DND-41 (cell line): ENCODE results near the gene SLC35B3.
"Not testable (repeated sequence)": the region's sequence is repeated elsewhere in the genome, so short reads cannot be mapped to it uniquely, and the experiment has no call there.

Experiments
- ATAC-seq: fragments of 200-7000 bp; cut with Tn5 transposase; 3 replicates; pipeline ENCODE4 v1.9.1; 2021; ENCODE audit warnings: low read depth; ENCODE audit not compliant: insufficient read depth
- DNase-seq: peaks from one replicate; pipeline ENCODE4 v3.0.0-alpha.2; 2020
- H2AFZ ChIP-seq: 2 replicates; pipeline ENCODE4 v1.6.0; 2012; ENCODE audit warnings: low read depth, low read length
- H3K27ac ChIP-seq: 2 replicates; pipeline ENCODE4 v1.5.1; 2012; ENCODE audit warnings: low read length, inconsistent platforms
- H3K27me3 ChIP-seq: fragments of 200-600 bp; sonication (generic); 2 replicates; pipeline ENCODE4 v1.6.0; 2012; ENCODE audit warnings: low read length, mild to moderate bottlenecking, inconsistent platforms; ENCODE audit not compliant: insufficient read depth, poor library complexity
- H3K36me3 ChIP-seq: 2 replicates; pipeline ENCODE4 v1.5.1; 2012; ENCODE audit warnings: low read length, inconsistent platforms; ENCODE audit not compliant: insufficient read depth
- H3K4me1 ChIP-seq: 2 replicates; pipeline ENCODE4 v1.5.1; 2012; ENCODE audit warnings: mild to moderate bottlenecking, low read length; ENCODE audit not compliant: insufficient read depth
- H3K4me2 ChIP-seq: 2 replicates; pipeline ENCODE4 v1.6.0; 2012; ENCODE audit warnings: mild to moderate bottlenecking, moderate library complexity, low read length, inconsistent platforms; ENCODE audit not compliant: insufficient read depth
- H3K4me3 ChIP-seq, 2 experiments: fragments of 200-600 bp in 1 of 2; shearing (Covaris generic) in 1 of 2; 2 replicates each; pipeline ENCODE4 v1.5.1; 2012 to 2016; ENCODE audit warnings: inconsistent platforms in 2 of 2, low read length in 2 of 2, mild to moderate bottlenecking in 2 of 2, low read depth in 1 of 2, moderate library complexity in 1 of 2
- H3K79me2 ChIP-seq: 2 replicates; pipeline ENCODE4 v1.6.0; 2012; ENCODE audit warnings: low read length, inconsistent platforms; ENCODE audit not compliant: insufficient read depth
- H3K9ac ChIP-seq: 2 replicates; pipeline ENCODE4 v1.6.0; 2012; ENCODE audit warnings: low read depth, mild to moderate bottlenecking, inconsistent platforms, low read length, moderate library complexity
- H3K9me3 ChIP-seq: 2 replicates; pipeline ENCODE4 v1.5.1; 2012; ENCODE audit warnings: low read length, moderate library complexity, mild to moderate bottlenecking, inconsistent platforms; ENCODE audit not compliant: insufficient read depth, severe bottlenecking
- H4K20me1 ChIP-seq: 2 replicates; pipeline ENCODE4 v1.6.0; 2012; ENCODE audit warnings: low read length; ENCODE audit not compliant: insufficient read depth
- EZH2 ChIP-seq: IDR thresholded peaks from 3 replicates; pipeline ENCODE4 v1.6.1; 2012; ENCODE audit warnings: borderline replicate concordance, low read depth, mild to moderate bottlenecking, moderate library complexity, low read length, inconsistent platforms; ENCODE audit not compliant: severe bottlenecking
- TF ChIP-seq, protein P1 (sequence below): IDR thresholded peaks from 2 replicates; pipeline ENCODE4 v1.5.1; 2012; ENCODE audit warnings: borderline replicate concordance, low read length, moderate library complexity, mild to moderate bottlenecking; ENCODE audit not compliant: poor library complexity, severe bottlenecking; ENCODE audit errors: extremely low read depth

SLC35B3 gene

GRCh38 chr6:8429821-8430220, 5.5 kb downstream of the SLC35B3 start:
- Histone ChIP-seq H3K4me2 (no peak overlapping the region), H3K27ac (no peak overlapping the region), H4K20me1 (no peaks in the 10 kb centered on the region), H3K36me3 (peaks cover 37% of the 10 kb centered on the region), H3K79me2 (peaks cover 15% of the 10 kb centered on the region), H2AFZ (no peak overlapping the region), H3K27me3 (no peaks in the 10 kb centered on the region), H3K4me3 (no peak overlapping the region), H3K9ac (no peak overlapping the region), H3K4me1 (peaks cover 21% of the 10 kb centered on the region), H3K9me3 (peaks cover 2% of the 10 kb centered on the region)
- TF ChIP-seq EZH2: no peak
- TF ChIP-seq, protein P1, sequence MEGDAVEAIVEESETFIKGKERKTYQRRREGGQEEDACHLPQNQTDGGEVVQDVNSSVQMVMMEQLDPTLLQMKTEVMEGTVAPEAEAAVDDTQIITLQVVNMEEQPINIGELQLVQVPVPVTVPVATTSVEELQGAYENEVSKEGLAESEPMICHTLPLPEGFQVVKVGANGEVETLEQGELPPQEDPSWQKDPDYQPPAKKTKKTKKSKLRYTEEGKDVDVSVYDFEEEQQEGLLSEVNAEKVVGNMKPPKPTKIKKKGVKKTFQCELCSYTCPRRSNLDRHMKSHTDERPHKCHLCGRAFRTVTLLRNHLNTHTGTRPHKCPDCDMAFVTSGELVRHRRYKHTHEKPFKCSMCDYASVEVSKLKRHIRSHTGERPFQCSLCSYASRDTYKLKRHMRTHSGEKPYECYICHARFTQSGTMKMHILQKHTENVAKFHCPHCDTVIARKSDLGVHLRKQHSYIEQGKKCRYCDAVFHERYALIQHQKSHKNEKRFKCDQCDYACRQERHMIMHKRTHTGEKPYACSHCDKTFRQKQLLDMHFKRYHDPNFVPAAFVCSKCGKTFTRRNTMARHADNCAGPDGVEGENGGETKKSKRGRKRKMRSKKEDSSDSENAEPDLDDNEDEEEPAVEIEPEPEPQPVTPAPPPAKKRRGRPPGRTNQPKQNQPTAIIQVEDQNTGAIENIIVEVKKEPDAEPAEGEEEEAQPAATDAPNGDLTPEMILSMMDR: no peak
- ATAC-seq (no peak), DNase-seq (no peak)

DNA sequence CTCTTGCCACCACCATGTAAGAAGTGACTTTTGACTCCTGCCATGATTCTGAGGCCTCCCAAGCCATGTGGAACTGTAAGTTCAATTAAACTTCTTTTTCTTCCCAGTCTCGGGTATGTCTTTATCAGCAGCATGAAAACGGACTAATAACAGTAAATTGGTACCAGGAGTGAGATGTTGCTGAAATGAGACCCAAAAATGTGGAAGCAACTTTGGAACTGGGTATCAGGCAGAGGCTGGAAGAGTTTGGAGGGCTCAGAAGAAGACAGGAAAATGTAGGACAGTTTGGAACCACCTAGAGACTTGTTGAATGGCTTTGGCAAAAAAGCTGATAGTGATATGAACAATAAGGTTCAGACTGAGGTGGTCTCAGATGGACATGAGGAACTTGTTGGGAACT, 8.8 kb downstream of the SLC35B3 start:
- not testable (repeated sequence) for ATAC-seq, H3K4me3 ChIP-seq
- H3K36me3 ChIP-seq: peaks cover 33% of the 10 kb centered on the region

DNA sequence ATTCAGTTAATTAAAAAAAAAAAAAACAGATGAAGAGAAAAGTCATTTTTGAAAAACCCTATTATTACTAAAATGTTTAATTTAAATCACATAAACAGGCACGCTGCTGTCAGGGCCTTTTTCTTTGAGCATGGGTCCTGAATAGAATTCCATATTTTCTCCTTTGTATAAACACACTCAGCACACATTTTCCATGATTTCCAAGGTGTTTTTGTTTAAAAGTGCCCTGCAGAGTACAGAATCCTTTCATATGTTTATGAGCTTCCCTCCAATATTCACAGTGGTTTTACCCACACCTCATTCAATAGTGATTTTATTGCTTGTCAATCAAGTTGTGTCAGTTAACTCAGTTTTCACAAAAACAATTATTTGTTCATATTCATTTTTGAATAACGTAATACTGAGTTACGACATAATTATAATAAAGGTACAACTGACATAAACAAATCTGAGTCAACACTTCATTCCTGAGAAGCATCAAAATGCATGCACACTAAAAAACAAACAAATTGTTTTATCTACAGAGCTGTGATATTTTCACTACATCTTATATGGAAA, 15.2 kb downstream of the SLC35B3 start:
- ATAC-seq (no peak), DNase-seq (no peak)
- Histone ChIP-seq H4K20me1 (no peaks in the 10 kb centered on the region), H3K79me2 (no peaks in the 10 kb centered on the region), H3K4me3 (no peak overlapping the region), H3K27me3 (no peaks in the 10 kb centered on the region), H3K4me2 (no peak overlapping the region), H3K9me3 (no peaks in the 10 kb centered on the region), H3K36me3 (peaks cover 23% of the 10 kb centered on the region), H3K27ac (no peak overlapping the region), H3K9ac (no peak overlapping the region), H3K4me1 (no peaks in the 10 kb centered on the region), H2AFZ (no peak overlapping the region)
- TF ChIP-seq, protein P1: no peak
- no peak for TF ChIP-seq EZH2

More for the DNA sequence above, 8.8 kb downstream of the SLC35B3 start:
- H3K4me2 ChIP-seq, H4K20me1 ChIP-seq, DNase-seq, H3K9ac ChIP-seq, H3K79me2 ChIP-seq, H3K9me3 ChIP-seq, H3K27ac ChIP-seq, H3K4me1 ChIP-seq, H3K27me3 ChIP-seq, H2AFZ ChIP-seq: not testable (repeated sequence)

DNA sequence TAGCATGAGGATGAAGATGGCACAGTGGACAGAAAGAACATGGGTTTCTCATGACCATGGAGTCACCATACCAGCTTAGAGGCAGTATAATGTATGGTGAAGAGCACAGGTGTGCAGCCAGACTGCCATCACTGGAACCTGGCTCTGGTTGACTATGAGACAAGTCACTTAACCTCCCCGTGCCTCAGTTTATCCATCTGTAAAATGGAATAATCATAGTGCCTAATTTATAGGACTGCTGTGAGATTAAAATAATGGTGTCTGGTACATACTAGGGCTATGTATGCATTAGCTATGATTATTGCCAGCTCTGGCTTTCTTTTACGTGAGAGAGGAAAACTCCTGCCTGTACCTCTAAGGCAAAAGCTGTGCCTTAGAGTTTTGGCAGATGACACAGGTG, 19.4 kb downstream of the SLC35B3 start:
- Histone ChIP-seq H4K20me1 (no peaks in the 10 kb centered on the region), H3K79me2 (no peaks in the 10 kb centered on the region), H3K27me3 (no peaks in the 10 kb centered on the region), H3K4me2 (no peak overlapping the region), H3K27ac (no peak overlapping the region), H3K4me3 (no peak overlapping the region), H2AFZ (no peak overlapping the region), H3K9me3 (no peaks in the 10 kb centered on the region), H3K9ac (no peak overlapping the region), H3K36me3 (peaks cover 43% of the 10 kb centered on the region), H3K4me1 (no peaks in the 10 kb centered on the region)
- ATAC-seq: no peak
- no peak for DNase-seq
- TF ChIP-seq, protein P1: no peak
- no peak for TF ChIP-seq EZH2
